GM12878 (cell line): ENCODE results near the gene KISS1R. TPM values are rescaled to one million over a fixed set of nuclear protein-coding genes. Genes with fewer than 3 reads are reported as not detected.

ENCODE experiments used
- ATAC-seq: fragments of 200-7000 bp; cut with Tn5 transposase; 3 replicates; pipeline ENCODE4 v1.9.1; 2020; ENCODE audit warnings: mild to moderate bottlenecking, moderate library complexity
- BruUV-seq: library from RNA; stranded (reverse); fragments of 400-500 nt; replicated peaks from 2 replicates; lab custom pipeline; 2021; lab: Mats Ljungman, UMichigan
- CTCF ChIA-PET: fragments of 300-600 bp; sonication (Branson Sonifier 250); formaldehyde crosslinking; extraction: SDS; loops from one replicate; lab custom pipeline; 2021; ENCODE audit warnings: inconsistent platforms; lab: Yijun Ruan, JAX
- POLR2A ChIA-PET: fragments of 350-600 bp; formaldehyde crosslinking; extraction: SDS; loops from one replicate; lab custom pipeline; 2021; ENCODE audit warnings: inconsistent platforms; lab: Charles Lee
- RAD21 ChIA-PET: fragments of 300-600 bp; sonication (Branson Sonifier 250); formaldehyde crosslinking; loops from one replicate; lab custom pipeline; 2023; ENCODE audit warnings: antibody characterized with exemption; ENCODE audit not compliant: unreplicated experiment; lab: Charles Lee
- SMC1A ChIA-PET: fragments of 300-600 bp; sonication (Branson Sonifier 250); formaldehyde crosslinking; loops from one replicate; lab custom pipeline; 2023; ENCODE audit not compliant: unreplicated experiment, uncharacterized antibody; lab: Charles Lee
- DNase-seq: peaks from one replicate; pipeline ENCODE4 v3.0.0-alpha.2; 2011; ENCODE audit warnings: low read depth, low spot score
- FAIRE-seq: peaks from 3 replicates; lab custom pipeline; 2011; peaks lifted over from hg19 to GRCh38; lab: Jason Lieb, UNC
- H2AFZ ChIP-seq: 2 replicates; pipeline ENCODE4 v1.6.0; 2011; ENCODE audit warnings: low read depth, low read length, control low read depth; ENCODE audit not compliant: control insufficient read depth
- H3K27ac ChIP-seq: 2 replicates; pipeline ENCODE4 v1.5.1; 2011; ENCODE audit warnings: control low read depth; ENCODE audit not compliant: control insufficient read depth, insufficient read depth
- H3K27me3 ChIP-seq, 2 experiments: replicated peaks in 1 of 2; 2 replicates each; pipeline versions ENCODE4 v1.6.0 to v1.6.1; 2011; ENCODE audit warnings: low read length in 1 of 2; ENCODE audit not compliant: control insufficient read depth in 2 of 2, insufficient read depth in 2 of 2
- H3K36me3 ChIP-seq, 2 experiments: 2 replicates each; pipeline ENCODE4 v1.5.1; 2011; ENCODE audit warnings: low read length in 1 of 2; ENCODE audit not compliant: control insufficient read depth in 2 of 2, insufficient read depth in 2 of 2
- H3K4me1 ChIP-seq: 2 replicates; pipeline ENCODE4 v1.6.1; 2011; ENCODE audit warnings: mild to moderate bottlenecking, low read length, moderate library complexity, mixed read lengths; ENCODE audit not compliant: control insufficient read depth, insufficient read depth
- H3K4me2 ChIP-seq: 2 replicates; pipeline ENCODE4 v1.6.0; 2011; ENCODE audit warnings: control low read depth; ENCODE audit not compliant: control insufficient read depth, insufficient read depth
- H3K4me3 ChIP-seq: fragments of 200-600 bp; sonication (generic); 2 replicates; pipeline ENCODE4 v1.5.1; 2016
- H3K79me2 ChIP-seq: 2 replicates; pipeline ENCODE4 v1.6.0; 2011; ENCODE audit warnings: low read length; ENCODE audit not compliant: control insufficient read depth, insufficient read depth
- H3K9ac ChIP-seq: 2 replicates; pipeline ENCODE4 v1.8.0; 2011; ENCODE audit warnings: low read length, control low read depth, mixed read lengths; ENCODE audit not compliant: control insufficient read depth, insufficient read depth
- H3K9me3 ChIP-seq: replicated peaks from 3 replicates; pipeline ENCODE4 v1.5.1; 2011; ENCODE audit warnings: mild to moderate bottlenecking, low read length; ENCODE audit not compliant: control insufficient read depth, insufficient read depth
- H4K20me1 ChIP-seq: 2 replicates; pipeline ENCODE4 v1.6.0; 2011; ENCODE audit not compliant: control insufficient read depth, insufficient read depth
- ATF7 ChIP-seq: fragments of 450-650 bp; IDR thresholded peaks from 2 replicates; pipeline ENCODE4 v1.6.1; 2016; ENCODE audit warnings: low read depth, mild to moderate bottlenecking
- BMI1 ChIP-seq: fragments of 450-650 bp; IDR thresholded peaks from 2 replicates; pipeline ENCODE4 v1.6.1; 2016; ENCODE audit warnings: mild to moderate bottlenecking, moderate library complexity, borderline replicate concordance
- BRCA1 ChIP-seq: IDR thresholded peaks from 2 replicates; pipeline ENCODE4 v1.6.1; 2011; ENCODE audit warnings: low read depth, low read length, improper control_type of control experiment
- CEBPB ChIP-seq, 2 experiments: fragments of 150-350 bp in 1 of 2; IDR thresholded peaks; 2 replicates each; pipeline ENCODE4 v1.6.1; 2012 to 2014; ENCODE audit warnings: low read depth in 2 of 2, low read length in 2 of 2, borderline replicate concordance in 1 of 2, inconsistent platforms in 1 of 2
- HDAC6 ChIP-seq: fragments of 200-600 bp; sonication (generic); IDR thresholded peaks from one replicate; pipeline ENCODE4 v1.8.0; 2017; ENCODE audit warnings: antibody characterized with exemption; ENCODE audit not compliant: unreplicated experiment
- IKZF1 ChIP-seq: fragments of 450-650 bp; conservative IDR thresholded peaks from 2 replicates; pipeline ENCODE4 v1.6.1; 2017; ENCODE audit warnings: antibody characterized with exemption, mild to moderate bottlenecking
- NRF1 ChIP-seq: conservative IDR thresholded peaks from 2 replicates; pipeline ENCODE4 v1.6.1; 2011; ENCODE audit warnings: mild to moderate bottlenecking, low read depth, low read length, improper control_type of control experiment
- PAX5 ChIP-seq: IDR thresholded peaks from 2 replicates; pipeline ENCODE4 v1.6.1; 2011; ENCODE audit warnings: low read depth, low read length, borderline replicate concordance
- PML ChIP-seq: IDR thresholded peaks from 2 replicates; pipeline ENCODE4 v1.6.1; 2012; ENCODE audit warnings: low read length, inconsistent platforms
- SP1 ChIP-seq: IDR thresholded peaks from one replicate; pipeline ENCODE4 v1.6.1; 2011; ENCODE audit warnings: low read depth, low read length
- STAT1 ChIP-seq: fragments of 450-650 bp; conservative IDR thresholded peaks from 2 replicates; pipeline ENCODE4 v1.6.1; 2014; ENCODE audit warnings: antibody characterized with exemption, mild to moderate bottlenecking
- STAT3 ChIP-seq: IDR thresholded peaks from 2 replicates; pipeline ENCODE4 v1.6.1; 2011; ENCODE audit warnings: low read depth, low read length, improper control_type of control experiment
- TARDBP ChIP-seq: IDR thresholded peaks from 2 replicates; pipeline ENCODE4 v1.6.1; 2016; ENCODE audit warnings: borderline replicate concordance
- ZNF274 ChIP-seq: IDR thresholded peaks from one replicate; pipeline ENCODE4 v1.8.0; 2011; ENCODE audit not compliant: insufficient read length, insufficient read depth
- WGBS: methylation state at CpG from one replicate; pipeline ENCODE4 v1.1.6; 2016; ENCODE audit warnings: low lambda C conversion rate; ENCODE audit not compliant: insufficient replicate concordance, insufficient coverage; ENCODE audit errors: missing lambda C conversion rate; 5-methylcytosine and 5-hydroxymethylcytosine counted together
- in situ Hi-C: fragments of 300-500 bp; cut with MboI; formaldehyde crosslinking; loops from 9 replicates; pipeline ENCODE4 v1.14.3; 2018; ENCODE audit warnings: mixed read lengths
- intact Hi-C: fragments of 100-400 bp; cut with micrococcal nuclease; formaldehyde crosslinking; loops from one replicate; pipeline ENCODE4 v1.14.2; 2022; ENCODE audit not compliant: unreplicated experiment
- polyA plus RNA-seq, 11 experiments: library from polyadenylated mRNA; depleted of rRNA in 4 of 11; unstranded in 6 of 11; stranded (reverse) in 5 of 11; fragments of >200 nt; fragmentation: Nextera tagmentation in 4 of 11; fragmentation: Illumina TruSeq in 1 of 11; extraction: Ambion mirVana in 4 of 11; extraction: Trizol in 1 of 11; gene quantifications; 1 replicate in 1 of 11; 2 replicates in 10 of 11; pipeline versions ENCODE4 v1.2.1 to v1.2.3, GENCODE V29; 2011 to 2016; ENCODE audit warnings: inconsistent platforms in 2 of 11, missing spikeins in 2 of 11, low read depth in 1 of 11
- total RNA-seq, 4 experiments: library from RNA; depleted of rRNA in 3 of 4; stranded (reverse); fragments of >200 nt in 3 of 4; fragmentation: Illumina TruSeq in 1 of 4; extraction: Trizol in 1 of 4; gene quantifications; 2 replicates each; pipeline versions ENCODE4 v1.2.1 to v1.2.3, GENCODE V29; 2013 to 2021
- TF ChIP-seq, protein P1 (sequence below): IDR thresholded peaks from 2 replicates; pipeline ENCODE4 v1.6.1; 2012; ENCODE audit warnings: low read depth, low read length, improper control_type of control experiment

Gene KISS1R
- total and polyA plus RNA-seq, 10 of the 15 experiments (the other 5 are each of a cell fraction or from before 2014, with no cell fraction given) = 0.13 to 2.7 (median 1.4) TPM; not detected in 3

DNA sequence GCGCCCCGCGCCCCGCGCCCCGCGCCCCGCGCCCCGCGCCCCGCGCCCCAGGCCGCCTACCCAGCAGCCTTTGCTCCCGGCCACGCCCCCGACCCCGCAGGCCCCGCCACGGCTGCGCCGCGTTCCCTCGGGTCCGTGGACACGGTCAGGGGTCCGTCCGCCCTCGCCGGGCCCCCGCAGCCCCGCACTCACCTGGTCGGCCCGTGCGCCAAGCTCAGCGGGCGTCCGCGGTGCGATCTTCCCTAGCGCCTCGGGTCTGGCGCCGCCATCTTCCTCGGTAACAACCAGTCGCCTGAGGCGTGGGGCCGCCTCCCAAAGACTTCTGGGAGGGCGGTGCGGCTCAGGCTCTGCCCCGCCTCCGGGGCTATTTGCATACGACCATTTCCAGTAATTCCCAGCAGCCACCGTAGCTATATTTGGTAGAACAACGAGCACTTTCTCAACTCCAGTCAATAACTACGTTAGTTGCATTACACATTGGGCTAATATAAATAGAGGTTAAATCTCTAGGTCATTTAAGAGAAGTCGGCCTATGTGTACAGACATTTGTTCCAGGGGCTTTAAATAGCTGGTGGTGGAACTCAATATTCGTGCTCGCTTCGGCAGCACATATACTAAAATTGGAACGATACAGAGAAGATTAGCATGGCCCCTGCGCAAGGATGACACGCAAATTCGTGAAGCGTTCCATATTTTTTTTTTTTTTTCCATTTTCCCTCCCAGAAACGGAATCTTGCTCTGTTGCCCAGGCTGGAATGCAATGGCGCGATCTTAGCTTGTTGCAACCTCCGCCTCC, 24.0 kb upstream of the KISS1R start, which contains the start of the genes MED16 and RNU6-9 (continued):
- TF ChIP-seq TARDBP (peak; percentile 60; the same call in 1 of the 2 replicates), NRF1 (no peak), PML (peak; percentile 84), SP1 (no peak), ATF7 (no peak), HDAC6 (no peak), CEBPB (IDR thresholded peaks at IDR 0.05; ENCODE audit: borderline replicate concordance in 1 of 2, low read depth in 2 of 2, low read length in 2 of 2) (no peak), ZNF274 (no peak), IKZF1 (peak; percentile 39; the same call in 1 of the 2 replicates), BMI1 (no peak)
- TF ChIP-seq, protein P1, sequence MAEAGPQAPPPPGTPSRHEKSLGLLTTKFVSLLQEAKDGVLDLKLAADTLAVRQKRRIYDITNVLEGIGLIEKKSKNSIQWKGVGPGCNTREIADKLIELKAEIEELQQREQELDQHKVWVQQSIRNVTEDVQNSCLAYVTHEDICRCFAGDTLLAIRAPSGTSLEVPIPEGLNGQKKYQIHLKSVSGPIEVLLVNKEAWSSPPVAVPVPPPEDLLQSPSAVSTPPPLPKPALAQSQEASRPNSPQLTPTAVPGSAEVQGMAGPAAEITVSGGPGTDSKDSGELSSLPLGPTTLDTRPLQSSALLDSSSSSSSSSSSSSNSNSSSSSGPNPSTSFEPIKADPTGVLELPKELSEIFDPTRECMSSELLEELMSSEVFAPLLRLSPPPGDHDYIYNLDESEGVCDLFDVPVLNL = no peak

DNA sequence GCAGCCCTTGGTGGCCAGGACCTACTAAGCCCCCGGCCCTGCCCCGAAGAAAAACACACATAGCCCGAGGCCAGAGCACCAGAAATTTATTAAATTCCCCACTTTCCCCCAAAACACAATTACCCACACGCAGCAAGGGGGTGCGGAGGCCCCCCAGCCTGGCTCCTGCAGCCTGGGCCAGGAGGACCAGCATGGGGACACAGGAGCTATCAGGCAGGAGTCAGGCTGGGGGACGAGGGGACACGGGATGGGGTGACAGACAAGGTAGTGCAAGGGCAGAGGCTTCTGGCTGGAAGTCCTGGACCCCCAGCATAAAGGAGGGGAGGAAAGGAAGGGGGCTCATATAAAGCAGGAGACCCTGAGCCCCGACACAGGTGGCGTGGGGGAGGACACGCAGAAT, 20.7 kb upstream of the KISS1R start:
- in situ Hi-C loops = no loop called here
- ATAC-seq (no peak), DNase-seq (no peak), FAIRE-seq (no peak)
- H3K9ac ChIP-seq = no peak overlapping the region
- H3K4me1 ChIP-seq = no peaks in the 10 kb centered on the region
- no peaks in the 10 kb centered on the region for H3K9me3 ChIP-seq
- BruUV-seq = no TSS peak
- H2AFZ ChIP-seq = no peak overlapping the region
- H3K27ac ChIP-seq = no peak overlapping the region
- ChIA-PET CTCF (interaction anchor here (0.6 to 1.3 kb wide), 2 partner anchors 10 to 29 kb away, joined by 3 to 4 read pairs; no protein-coding TSS in a partner anchor), POLR2A (interaction anchor here (0.5 kb wide), 1 partner anchor 92 kb away, joined by 3 read pairs; no protein-coding TSS in a partner anchor), SMC1A (interaction anchor here (0.5 to 3.0 kb wide), 2 partner anchors 9 to 11 kb away, joined by 4 to 9 read pairs; no protein-coding TSS in a partner anchor), RAD21 (no interaction called here)
- H3K4me2 ChIP-seq = no peak overlapping the region
- TF ChIP-seq BRCA1 = no peak
- no peak for TF ChIP-seq STAT3
- TF ChIP-seq STAT1 = no peak
- no peak for TF ChIP-seq PAX5
- H4K20me1 ChIP-seq = no peaks in the 10 kb centered on the region
- H3K36me3 ChIP-seq = peaks cover 0 to 6% of the 10 kb centered on the region in 2 experiments; a peak in 2 of 4 replicates
- H3K27me3 ChIP-seq = no peaks in the 10 kb centered on the region
- peaks cover 7% of the 10 kb centered on the region for H3K79me2 ChIP-seq
- 97% methylated on average over 10 of the region's 10 CpGs for WGBS
- no peak overlapping the region for H3K4me3 ChIP-seq
- intact Hi-C loops = no loop called here
